Activated naive CD4-positive, alpha-beta T cell treated with anti-CD3 and anti-CD28 coated beads, Interleukin-2, amount 10 ng/mL, durations not matched to agents 7 days and 5 days (primary cell): ENCODE data around the gene ANO5.
"Not testable (repeated sequence)": the region's sequence is repeated elsewhere in the genome, so short reads cannot be mapped to it uniquely, and the experiment has no call there.

ENCODE experiments used
- CTCF ChIA-PET: fragments of 350-600 bp; sonication (Branson Sonifier 250); formaldehyde crosslinking; loops from one replicate; lab custom pipeline; 2021; ENCODE audit warnings: antibody characterized with exemption; lab: Charles Lee
- DNase-seq: peaks from one replicate; pipeline ENCODE4 v3.0.0-alpha.2; 2020
- H3K27ac Mint-ChIP-seq: one replicate; pipeline ENCODE4 v1.8.0; 2021; ENCODE audit warnings: mild to moderate bottlenecking, moderate library complexity, mixed read lengths
- H3K27me3 Mint-ChIP-seq: one replicate; pipeline ENCODE4 v1.8.0; 2021; ENCODE audit warnings: mild to moderate bottlenecking, mixed read lengths
- H3K36me3 Mint-ChIP-seq: one replicate; pipeline ENCODE4 v1.8.0; 2021; ENCODE audit warnings: mixed read lengths
- H3K4me1 Mint-ChIP-seq: one replicate; pipeline ENCODE4 v1.8.0; 2021; ENCODE audit warnings: mixed read lengths
- H3K4me3 Mint-ChIP-seq: one replicate; pipeline ENCODE4 v1.8.0; 2021; ENCODE audit warnings: mild to moderate bottlenecking, moderate library complexity, mixed read lengths
- H3K9me3 Mint-ChIP-seq: one replicate; pipeline ENCODE4 v1.8.0; 2021; ENCODE audit warnings: mixed read lengths

Gene ANO5

GRCh38 chr11:22244986-22245592, 52.2 kb downstream of the ANO5 start:
- no peak overlapping the region for H3K27ac Mint-ChIP-seq
- peaks cover 4% of the 10 kb centered on the region for H3K27me3 Mint-ChIP-seq
- CTCF ChIA-PET, result interaction anchor here (0.8 to 2.1 kb wide), 4 partner anchors 9 to 543 kb away, joined by 3 to 7 read pairs (median 4); no protein-coding TSS in a partner anchor
- no peaks in the 10 kb centered on the region for H3K9me3 Mint-ChIP-seq
- peak; percentile 24 for DNase-seq
- H3K36me3 Mint-ChIP-seq, result no peaks in the 10 kb centered on the region
- H3K4me1 Mint-ChIP-seq, result no peaks in the 10 kb centered on the region
- no peak overlapping the region for H3K4me3 Mint-ChIP-seq

GRCh38 chr11:22246992-22247391, 54.1 kb downstream of the ANO5 start:
- Mint-ChIP-seq H3K36me3 (no peaks in the 10 kb centered on the region), H3K27ac (no peak overlapping the region), H3K27me3 (peaks cover 4% of the 10 kb centered on the region), H3K4me3 (no peak overlapping the region), H3K9me3 (no peaks in the 10 kb centered on the region), H3K4me1 (no peaks in the 10 kb centered on the region)
- CTCF ChIA-PET, result interaction anchor here (1.2 kb wide), 1 partner anchor 57 kb away, joined by 3 read pairs; no protein-coding TSS in a partner anchor
- DNase-seq, result no peak

GRCh38 chr11:22249871-22250270, 57.0 kb downstream of the ANO5 start:
- no peak for DNase-seq
- Mint-ChIP-seq H3K4me3 (no peak overlapping the region), H3K4me1 (no peaks in the 10 kb centered on the region), H3K36me3 (no peaks in the 10 kb centered on the region), H3K27me3 (peaks cover 4% of the 10 kb centered on the region), H3K9me3 (no peaks in the 10 kb centered on the region), H3K27ac (no peak overlapping the region)
- CTCF ChIA-PET, result no interaction called here

- Mint-ChIP-seq H3K4me1 (no peaks in the 10 kb centered on the region), H3K27me3 (no peaks in the 10 kb centered on the region), H3K27ac (no peak overlapping the region), H3K36me3 (no peaks in the 10 kb centered on the region), H3K4me3 (no peak overlapping the region), H3K9me3 (no peaks in the 10 kb centered on the region)
- no peak for DNase-seq
- CTCF ChIA-PET, result no interaction called here
These were observed 64.0 kb downstream of the ANO5 start for GRCh38 chr11:22256876-22257275.

GRCh38 chr11:22263613-22264012, 70.7 kb downstream of the ANO5 start:
- H3K27ac Mint-ChIP-seq, result no peak overlapping the region
- H3K9me3 Mint-ChIP-seq, result no peaks in the 10 kb centered on the region
- DNase-seq, result no peak
- H3K27me3 Mint-ChIP-seq, result no peaks in the 10 kb centered on the region
- no peaks in the 10 kb centered on the region for H3K36me3 Mint-ChIP-seq
- CTCF ChIA-PET, result no interaction called here
- H3K4me1 Mint-ChIP-seq, result no peaks in the 10 kb centered on the region
- H3K4me3 Mint-ChIP-seq, result no peak overlapping the region

- H3K4me3 Mint-ChIP-seq, H3K9me3 Mint-ChIP-seq, DNase-seq, H3K4me1 Mint-ChIP-seq, H3K27me3 Mint-ChIP-seq, H3K27ac Mint-ChIP-seq, H3K36me3 Mint-ChIP-seq, CTCF ChIA-PET: not testable (repeated sequence)
These were observed 76.2 kb downstream of the ANO5 start for GRCh38 chr11:22268983-22269624.

GRCh38 chr11:22273781-22274180, 80.9 kb downstream of the ANO5 start:
- Mint-ChIP-seq H3K9me3 (no peaks in the 10 kb centered on the region), H3K4me3 (no peak overlapping the region), H3K27me3 (no peaks in the 10 kb centered on the region), H3K27ac (no peak overlapping the region), H3K4me1 (no peaks in the 10 kb centered on the region), H3K36me3 (no peaks in the 10 kb centered on the region)
- DNase-seq, result no peak
- CTCF ChIA-PET, result no interaction called here

- no peaks in the 10 kb centered on the region for H3K4me1 Mint-ChIP-seq
- no peaks in the 10 kb centered on the region for H3K9me3 Mint-ChIP-seq
- no peaks in the 10 kb centered on the region for H3K36me3 Mint-ChIP-seq
- H3K4me3 Mint-ChIP-seq, result no peak overlapping the region
- CTCF ChIA-PET, result no interaction called here
- no peak for DNase-seq
- no peak overlapping the region for H3K27ac Mint-ChIP-seq
- H3K27me3 Mint-ChIP-seq, result no peaks in the 10 kb centered on the region
These were observed 82.7 kb downstream of the ANO5 start for GRCh38 chr11:22275600-22275999.

GRCh38 chr11:22276535-22276934, 83.7 kb downstream of the ANO5 start:
- no peak overlapping the region for H3K4me3 Mint-ChIP-seq
- H3K9me3 Mint-ChIP-seq, result no peaks in the 10 kb centered on the region
- CTCF ChIA-PET, result no interaction called here
- no peaks in the 10 kb centered on the region for H3K4me1 Mint-ChIP-seq
- no peak overlapping the region for H3K27ac Mint-ChIP-seq
- no peak for DNase-seq
- H3K36me3 Mint-ChIP-seq, result no peaks in the 10 kb centered on the region
- no peaks in the 10 kb centered on the region for H3K27me3 Mint-ChIP-seq

- H3K27me3 Mint-ChIP-seq, H3K9me3 Mint-ChIP-seq, CTCF ChIA-PET: not testable (repeated sequence)
These were observed 92.1 kb downstream of the ANO5 start for GRCh38 chr11:22284991-22285390.

GRCh38 chr11:22302368-22302767, 109.5 kb downstream of the ANO5 start:
- Mint-ChIP-seq H3K4me3 (no peak overlapping the region), H3K27ac (no peak overlapping the region), H3K36me3 (no peaks in the 10 kb centered on the region), H3K9me3 (no peaks in the 10 kb centered on the region), H3K27me3 (peaks cover 4% of the 10 kb centered on the region), H3K4me1 (no peaks in the 10 kb centered on the region)
- CTCF ChIA-PET, result no interaction called here
- no peak for DNase-seq

More at GRCh38 chr11:22284991-22285390, 92.1 kb downstream of the ANO5 start:
- not testable (repeated sequence) for H3K36me3 Mint-ChIP-seq, DNase-seq, H3K4me1 Mint-ChIP-seq, H3K4me3 Mint-ChIP-seq, H3K27ac Mint-ChIP-seq

GRCh38 chr11:22304337-22304961, 111.6 kb downstream of the ANO5 start:
- no peak for DNase-seq

GRCh38 chr11:22317656-22318055, 124.8 kb downstream of the ANO5 start:
- Mint-ChIP-seq H3K27me3 (no peaks in the 10 kb centered on the region), H3K27ac (no peak overlapping the region)

More at GRCh38 chr11:22304337-22304961, 111.6 kb downstream of the ANO5 start:
- H3K9me3 Mint-ChIP-seq, result no peaks in the 10 kb centered on the region
- H3K4me3 Mint-ChIP-seq, result no peak overlapping the region
- H3K27me3 Mint-ChIP-seq, result peaks cover 4% of the 10 kb centered on the region
- no peak overlapping the region for H3K27ac Mint-ChIP-seq
- H3K4me1 Mint-ChIP-seq, result no peaks in the 10 kb centered on the region
- CTCF ChIA-PET, result interaction anchor here (0.5 to 1.5 kb wide), 5 partner anchors 9 to 1657 kb away, joined by 3 to 5 read pairs (median 3); no protein-coding TSS in a partner anchor
- H3K36me3 Mint-ChIP-seq, result no peaks in the 10 kb centered on the region

GRCh38 chr11:22331771-22332170, 138.9 kb downstream of the ANO5 start:
- CTCF ChIA-PET, result no interaction called here
- no peak for DNase-seq
- Mint-ChIP-seq H3K4me3 (no peak overlapping the region), H3K4me1 (no peaks in the 10 kb centered on the region), H3K27me3 (no peaks in the 10 kb centered on the region), H3K27ac (no peak overlapping the region), H3K9me3 (no peaks in the 10 kb centered on the region), H3K36me3 (no peaks in the 10 kb centered on the region)

More at GRCh38 chr11:22317656-22318055, 124.8 kb downstream of the ANO5 start:
- Mint-ChIP-seq H3K9me3 (no peaks in the 10 kb centered on the region), H3K36me3 (no peaks in the 10 kb centered on the region), H3K4me3 (no peak overlapping the region), H3K4me1 (no peaks in the 10 kb centered on the region)
- CTCF ChIA-PET, result no interaction called here
- DNase-seq, result no peak
